ENCODE measurements around the gene PNPLA8. TPM values are rescaled to one million over a fixed set of nuclear protein-coding genes. Genes with fewer than 3 reads are reported as not detected.
A peak's percentile ranks its signal among the peaks of the same experiment; 100 is the strongest.
"Not testable (repeated sequence)": the region's sequence is repeated elsewhere in the genome, so short reads cannot be mapped to it uniquely, and the experiment has no call there.

PNPLA8 gene
- total and polyA plus RNA-seq, 2 donors (not counting 1 experiment from before 2014, with no cell fraction given): 12.3 to 57.3 TPM

DNA sequence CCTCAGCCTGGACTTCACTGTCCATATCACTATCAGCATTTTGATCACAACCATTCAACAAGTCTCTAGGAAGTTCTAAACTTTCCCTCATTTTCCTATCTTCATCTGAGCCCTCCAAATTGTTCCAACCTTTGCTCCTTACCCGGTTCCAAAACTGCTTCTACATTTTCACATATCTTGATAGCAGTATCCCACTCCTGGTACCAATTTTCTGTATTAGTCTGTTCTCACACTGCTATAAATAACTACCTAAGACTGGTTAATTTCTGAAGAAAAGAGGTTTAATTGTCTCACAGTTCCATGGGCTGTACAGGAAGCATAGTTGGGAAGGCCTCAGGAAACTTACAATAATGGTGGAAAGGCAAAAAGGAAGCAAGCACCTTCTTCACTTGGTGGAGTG, 31.7 kb upstream of the PNPLA8 start:
- no peak overlapping the region for H2AFZ ChIP-seq (ENCODE audit: insufficient read depth, low read depth, low read length, poor library complexity, severe bottlenecking)
- H4K20me1 ChIP-seq (ENCODE audit: control insufficient read depth, insufficient read depth, low read length, poor library complexity, severe bottlenecking): no peaks in the 10 kb centered on the region
- H3K4me2 ChIP-seq (replicated peaks; ENCODE audit: low read depth, low read length, poor library complexity, severe bottlenecking): no peak overlapping the region
- Mint-ChIP-seq H3K4me1 (peaks cover 41% of the 10 kb centered on the region), H3K4me3 (no peak overlapping the region), H3K27ac (peak overlapping the region; percentile 28), H3K9me3 (ENCODE audit: insufficient read depth) (peaks cover 19% of the 10 kb centered on the region), H3K27me3 (no peaks in the 10 kb centered on the region)
- no peak for DNase-seq
- H3K9ac ChIP-seq (ENCODE audit: low read length): no peak overlapping the region
- WGBS (ENCODE audit: insufficient coverage): no CpG with 5 or more reads among the region's 1 CpG
- intact Hi-C loops (cut with micrococcal nuclease): no loop called here
- peaks cover 17% of the 10 kb centered on the region for H3K79me2 ChIP-seq (ENCODE audit: control insufficient read depth, insufficient read depth, low read length)
- ChIA-PET POLR2A (no interaction called here), CTCF (no interaction called here)
- H3K9me3 ChIP-seq (ENCODE audit: control extremely low read depth in 1 of 3, control insufficient read depth in 2 of 3, insufficient read depth in 1 of 3, low read length in 2 of 3): peaks cover 0 to 23% (median 22%) of the 10 kb centered on the region in 3 donors
- H3K4me3 ChIP-seq (ENCODE audit: control extremely low read depth in 1 of 5, extremely low read depth in 1 of 5, insufficient read depth in 1 of 5, low read depth in 2 of 5, low read length in 4 of 5): no peak overlapping the region
- H3K36me3 ChIP-seq (replicated peaks in 1 of 2; ENCODE audit: control extremely low read depth in 1 of 2, control insufficient read depth in 1 of 2, extremely low read depth in 1 of 2, insufficient read depth in 2 of 2, low read length in 1 of 2): peaks cover 3% of the 10 kb centered on the region in 2 experiments
- TF ChIP-seq EZH2 (IDR thresholded peaks at IDR 0.05; ENCODE audit: borderline replicate concordance, insufficient read depth, low read depth, low read length, poor library complexity, severe bottlenecking): no peak
- TF ChIP-seq, protein P1, sequence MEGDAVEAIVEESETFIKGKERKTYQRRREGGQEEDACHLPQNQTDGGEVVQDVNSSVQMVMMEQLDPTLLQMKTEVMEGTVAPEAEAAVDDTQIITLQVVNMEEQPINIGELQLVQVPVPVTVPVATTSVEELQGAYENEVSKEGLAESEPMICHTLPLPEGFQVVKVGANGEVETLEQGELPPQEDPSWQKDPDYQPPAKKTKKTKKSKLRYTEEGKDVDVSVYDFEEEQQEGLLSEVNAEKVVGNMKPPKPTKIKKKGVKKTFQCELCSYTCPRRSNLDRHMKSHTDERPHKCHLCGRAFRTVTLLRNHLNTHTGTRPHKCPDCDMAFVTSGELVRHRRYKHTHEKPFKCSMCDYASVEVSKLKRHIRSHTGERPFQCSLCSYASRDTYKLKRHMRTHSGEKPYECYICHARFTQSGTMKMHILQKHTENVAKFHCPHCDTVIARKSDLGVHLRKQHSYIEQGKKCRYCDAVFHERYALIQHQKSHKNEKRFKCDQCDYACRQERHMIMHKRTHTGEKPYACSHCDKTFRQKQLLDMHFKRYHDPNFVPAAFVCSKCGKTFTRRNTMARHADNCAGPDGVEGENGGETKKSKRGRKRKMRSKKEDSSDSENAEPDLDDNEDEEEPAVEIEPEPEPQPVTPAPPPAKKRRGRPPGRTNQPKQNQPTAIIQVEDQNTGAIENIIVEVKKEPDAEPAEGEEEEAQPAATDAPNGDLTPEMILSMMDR (IDR thresholded peaks at IDR 0.05): no peak
- ATAC-seq (ENCODE audit: low read depth): no peak
- no peak overlapping the region for H3K27ac ChIP-seq (ENCODE audit: low read length in 2 of 2)
- no peaks in the 10 kb centered on the region for H3K27me3 ChIP-seq (replicated peaks in 1 of 4; ENCODE audit: control extremely low read depth in 1 of 4, control insufficient read depth in 3 of 4, insufficient read depth in 4 of 4, low read length in 3 of 4)
- H3K4me1 ChIP-seq (ENCODE audit: control insufficient read depth in 2 of 2, insufficient read depth in 2 of 2, low read length in 2 of 2): peaks cover 24 to 31% of the 10 kb centered on the region in 2 donors

DNA sequence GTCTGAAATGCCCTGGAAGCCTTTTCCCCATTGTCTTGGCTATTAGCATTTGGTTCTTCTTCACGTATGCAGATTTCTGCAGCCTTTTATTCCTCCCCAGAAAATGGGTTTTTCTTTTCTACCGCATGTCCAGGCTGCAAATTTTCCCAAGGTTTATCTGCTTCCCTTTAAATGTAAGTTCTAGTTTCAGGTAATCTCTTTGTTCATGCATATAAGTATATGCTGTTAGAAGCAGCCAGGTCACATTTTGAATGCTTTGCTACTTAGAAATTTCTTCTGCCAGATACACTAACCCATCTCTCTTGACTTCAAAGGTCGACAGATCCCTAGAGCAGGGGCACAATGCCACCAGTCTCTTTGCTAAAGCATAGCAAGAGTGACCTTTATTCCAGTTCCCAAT, 31.3 kb upstream of the PNPLA8 start:
- no peaks in the 10 kb centered on the region for H3K27me3 Mint-ChIP-seq
- peaks cover 45% of the 10 kb centered on the region for H3K4me1 Mint-ChIP-seq
- ATAC-seq (ENCODE audit: low read depth) (no peak), DNase-seq (no peak)
- Histone ChIP-seq H3K36me3 (replicated peaks in 1 of 2; ENCODE audit: control extremely low read depth in 1 of 2, control insufficient read depth in 1 of 2, extremely low read depth in 1 of 2, insufficient read depth in 2 of 2, low read length in 1 of 2) (peaks cover 3% of the 10 kb centered on the region in 2 experiments), H3K27me3 (replicated peaks in 1 of 4; ENCODE audit: control extremely low read depth in 1 of 4, control insufficient read depth in 3 of 4, insufficient read depth in 4 of 4, low read length in 3 of 4) (no peaks in the 10 kb centered on the region), H3K4me3 (ENCODE audit: control extremely low read depth in 1 of 5, extremely low read depth in 1 of 5, insufficient read depth in 1 of 5, low read depth in 2 of 5, low read length in 4 of 5) (no peak overlapping the region), H2AFZ (ENCODE audit: insufficient read depth, low read depth, low read length, poor library complexity, severe bottlenecking) (no peak overlapping the region), H3K9me3 (ENCODE audit: control extremely low read depth in 1 of 3, control insufficient read depth in 2 of 3, insufficient read depth in 1 of 3, low read length in 2 of 3) (peaks cover 0 to 23% (median 22%) of the 10 kb centered on the region in 3 donors), H3K9ac (ENCODE audit: low read length) (no peak overlapping the region), H3K4me1 (ENCODE audit: control insufficient read depth in 2 of 2, insufficient read depth in 2 of 2, low read length in 2 of 2) (peaks cover 29 to 35% of the 10 kb centered on the region in 2 donors), H4K20me1 (ENCODE audit: control insufficient read depth, insufficient read depth, low read length, poor library complexity, severe bottlenecking) (no peaks in the 10 kb centered on the region), H3K79me2 (ENCODE audit: control insufficient read depth, insufficient read depth, low read length) (peaks cover 13% of the 10 kb centered on the region), H3K27ac (ENCODE audit: low read length in 2 of 2) (no peak overlapping the region), H3K4me2 (replicated peaks; ENCODE audit: low read depth, low read length, poor library complexity, severe bottlenecking) (no peak overlapping the region)
- ChIA-PET CTCF (interaction anchor here (1.2 kb wide), 1 partner anchor 16 kb away, joined by 3 read pairs; no protein-coding TSS in a partner anchor), POLR2A (no interaction called here)
- intact Hi-C loops (cut with micrococcal nuclease): no loop called here
- 100% methylated on average over 2 of the region's 3 CpGs for WGBS (ENCODE audit: insufficient coverage)
- H3K4me3 Mint-ChIP-seq: no peak overlapping the region
- H3K27ac Mint-ChIP-seq: peak overlapping the region; percentile 28
- no peak for TF ChIP-seq EZH2 (IDR thresholded peaks at IDR 0.05; ENCODE audit: borderline replicate concordance, insufficient read depth, low read depth, low read length, poor library complexity, severe bottlenecking)
- TF ChIP-seq, protein P1 (IDR thresholded peaks at IDR 0.05): no peak
- H3K9me3 Mint-ChIP-seq (ENCODE audit: insufficient read depth): peaks cover 19% of the 10 kb centered on the region

DNA sequence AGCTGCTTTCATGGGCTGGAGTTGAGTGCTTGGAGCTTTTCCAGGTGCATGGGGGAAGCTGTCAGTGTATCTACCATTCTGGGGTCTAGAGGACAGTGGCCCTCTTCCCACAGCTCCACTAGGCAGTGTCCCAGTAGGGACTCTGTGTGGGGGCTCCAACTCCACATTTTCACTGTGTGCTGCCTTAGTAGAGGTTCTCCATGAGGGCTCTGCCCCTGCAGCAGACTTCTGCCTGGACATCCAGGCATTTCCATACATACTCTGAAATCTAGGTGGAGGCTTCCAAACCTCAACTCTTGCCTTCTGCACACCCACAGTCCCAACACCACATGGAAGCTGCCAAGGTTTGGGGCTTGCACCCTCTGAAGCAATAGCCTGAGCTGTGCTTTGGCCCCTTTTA, 30.7 kb upstream of the PNPLA8 start:
- H3K4me1 Mint-ChIP-seq: peaks cover 49% of the 10 kb centered on the region
- H3K27ac Mint-ChIP-seq; H3K79me2 ChIP-seq (ENCODE audit: control insufficient read depth, insufficient read depth, low read length); POLR2A ChIA-PET; H3K27me3 Mint-ChIP-seq; H4K20me1 ChIP-seq (ENCODE audit: control insufficient read depth, insufficient read depth, low read length, poor library complexity, severe bottlenecking); H3K4me3 Mint-ChIP-seq; H3K36me3 ChIP-seq (replicated peaks in 1 of 2; ENCODE audit: control extremely low read depth in 1 of 2, control insufficient read depth in 1 of 2, extremely low read depth in 1 of 2, insufficient read depth in 2 of 2, low read length in 1 of 2); H3K4me3 ChIP-seq (ENCODE audit: control extremely low read depth in 1 of 5, extremely low read depth in 1 of 5, insufficient read depth in 1 of 5, low read depth in 2 of 5, low read length in 4 of 5); intact Hi-C loops (cut with micrococcal nuclease); H2AFZ ChIP-seq (ENCODE audit: insufficient read depth, low read depth, low read length, poor library complexity, severe bottlenecking); ATAC-seq (ENCODE audit: low read depth); H3K27ac ChIP-seq (ENCODE audit: low read length in 2 of 2); H3K4me2 ChIP-seq (replicated peaks; ENCODE audit: low read depth, low read length, poor library complexity, severe bottlenecking); H3K27me3 ChIP-seq (replicated peaks in 1 of 4; ENCODE audit: control extremely low read depth in 1 of 4, control insufficient read depth in 3 of 4, insufficient read depth in 4 of 4, low read length in 3 of 4); DNase-seq; H3K9ac ChIP-seq (ENCODE audit: low read length): not testable (repeated sequence)
- CTCF ChIA-PET: interaction anchor here (1.2 kb wide), 1 partner anchor 15 kb away, joined by 3 read pairs; no protein-coding TSS in a partner anchor
- Histone ChIP-seq H3K9me3 (ENCODE audit: control extremely low read depth in 1 of 3, control insufficient read depth in 2 of 3, insufficient read depth in 1 of 3, low read length in 2 of 3) (peaks cover 0 to 23% (median 22%) of the 10 kb centered on the region in 3 donors), H3K4me1 (ENCODE audit: control insufficient read depth in 2 of 2, insufficient read depth in 2 of 2, low read length in 2 of 2) (peaks cover 34 to 40% of the 10 kb centered on the region in 2 donors)
- peaks cover 19% of the 10 kb centered on the region for H3K9me3 Mint-ChIP-seq (ENCODE audit: insufficient read depth)

Data from B cell (primary cell).